ENCODE data around the gene SOX15. TPM values are rescaled to one million over a fixed set of nuclear protein-coding genes. Genes with fewer than 3 reads are reported as not detected.

The SOX15 gene
- total and polyA plus RNA-seq, 2 of the 13 experiments (the other 11 are each of a cell fraction or from before 2014, with no cell fraction given) = 0.07 to 0.18 TPM

GRCh38 chr17:7631398-7632380, 41.8 kb upstream of the SOX15 start (continued):
- TF ChIP-seq, protein P1, sequence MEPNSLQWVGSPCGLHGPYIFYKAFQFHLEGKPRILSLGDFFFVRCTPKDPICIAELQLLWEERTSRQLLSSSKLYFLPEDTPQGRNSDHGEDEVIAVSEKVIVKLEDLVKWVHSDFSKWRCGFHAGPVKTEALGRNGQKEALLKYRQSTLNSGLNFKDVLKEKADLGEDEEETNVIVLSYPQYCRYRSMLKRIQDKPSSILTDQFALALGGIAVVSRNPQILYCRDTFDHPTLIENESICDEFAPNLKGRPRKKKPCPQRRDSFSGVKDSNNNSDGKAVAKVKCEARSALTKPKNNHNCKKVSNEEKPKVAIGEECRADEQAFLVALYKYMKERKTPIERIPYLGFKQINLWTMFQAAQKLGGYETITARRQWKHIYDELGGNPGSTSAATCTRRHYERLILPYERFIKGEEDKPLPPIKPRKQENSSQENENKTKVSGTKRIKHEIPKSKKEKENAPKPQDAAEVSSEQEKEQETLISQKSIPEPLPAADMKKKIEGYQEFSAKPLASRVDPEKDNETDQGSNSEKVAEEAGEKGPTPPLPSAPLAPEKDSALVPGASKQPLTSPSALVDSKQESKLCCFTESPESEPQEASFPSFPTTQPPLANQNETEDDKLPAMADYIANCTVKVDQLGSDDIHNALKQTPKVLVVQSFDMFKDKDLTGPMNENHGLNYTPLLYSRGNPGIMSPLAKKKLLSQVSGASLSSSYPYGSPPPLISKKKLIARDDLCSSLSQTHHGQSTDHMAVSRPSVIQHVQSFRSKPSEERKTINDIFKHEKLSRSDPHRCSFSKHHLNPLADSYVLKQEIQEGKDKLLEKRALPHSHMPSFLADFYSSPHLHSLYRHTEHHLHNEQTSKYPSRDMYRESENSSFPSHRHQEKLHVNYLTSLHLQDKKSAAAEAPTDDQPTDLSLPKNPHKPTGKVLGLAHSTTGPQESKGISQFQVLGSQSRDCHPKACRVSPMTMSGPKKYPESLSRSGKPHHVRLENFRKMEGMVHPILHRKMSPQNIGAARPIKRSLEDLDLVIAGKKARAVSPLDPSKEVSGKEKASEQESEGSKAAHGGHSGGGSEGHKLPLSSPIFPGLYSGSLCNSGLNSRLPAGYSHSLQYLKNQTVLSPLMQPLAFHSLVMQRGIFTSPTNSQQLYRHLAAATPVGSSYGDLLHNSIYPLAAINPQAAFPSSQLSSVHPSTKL (CRISPR knock-in tag; IDR thresholded peaks at IDR 0.05) = no peak
- TF ChIP-seq, protein P2, sequence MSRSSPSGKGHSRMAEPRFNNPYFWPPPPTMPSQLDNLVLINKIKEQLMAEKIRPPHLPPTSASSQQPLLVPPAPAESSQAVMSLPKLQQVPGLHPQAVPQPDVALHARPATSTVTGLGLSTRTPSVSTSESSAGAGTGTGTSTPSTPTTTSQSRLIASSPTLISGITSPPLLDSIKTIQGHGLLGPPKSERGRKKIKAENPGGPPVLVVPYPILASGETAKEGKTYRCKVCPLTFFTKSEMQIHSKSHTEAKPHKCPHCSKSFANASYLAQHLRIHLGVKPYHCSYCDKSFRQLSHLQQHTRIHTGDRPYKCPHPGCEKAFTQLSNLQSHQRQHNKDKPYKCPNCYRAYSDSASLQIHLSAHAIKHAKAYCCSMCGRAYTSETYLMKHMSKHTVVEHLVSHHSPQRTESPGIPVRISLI (CRISPR knock-in tag; IDR thresholded peaks at IDR 0.05; ENCODE audit: borderline replicate concordance) = peak; percentile 10; the same call in 1 of the 2 replicates
- TF ChIP-seq PAWR (CRISPR knock-in tag; IDR thresholded peaks at IDR 0.05; ENCODE audit: borderline replicate concordance) (no peak), MNT (IDR thresholded peaks at IDR 0.05) (no peak), BHLHE40 (IDR thresholded peaks at IDR 0.05; ENCODE audit: low read length) (no peak), KLF11 (CRISPR knock-in tag; IDR thresholded peaks at IDR 0.05) (no peak), ERF (CRISPR knock-in tag; IDR thresholded peaks at IDR 0.05) (no peak), ZNF446 (CRISPR knock-in tag; IDR thresholded peaks at IDR 0.05) (no peak), ZNF234 (CRISPR knock-in tag; conservative IDR thresholded peaks at IDR 0.05) (no peak), RCOR2 (CRISPR knock-in tag; IDR thresholded peaks at IDR 0.05) (no peak), JARID2 (CRISPR knock-in tag; IDR thresholded peaks at IDR 0.05; ENCODE audit: insufficient replicate concordance) (no peak)
- TF ChIP-seq, protein P3, sequence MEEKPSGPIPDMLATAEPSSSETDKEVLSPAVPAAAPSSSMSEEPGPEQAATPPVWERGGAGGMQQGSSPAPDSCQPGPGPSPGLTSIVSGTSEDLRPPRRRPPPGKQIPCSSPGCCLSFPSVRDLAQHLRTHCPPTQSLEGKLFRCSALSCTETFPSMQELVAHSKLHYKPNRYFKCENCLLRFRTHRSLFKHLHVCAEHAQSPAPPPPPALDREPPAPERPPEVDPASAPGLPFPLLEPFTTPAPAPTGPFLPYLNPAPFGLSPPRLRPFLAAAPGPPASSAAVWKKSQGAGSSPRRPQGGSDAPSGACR (CRISPR knock-in tag; IDR thresholded peaks at IDR 0.05) = no peak
- TF ChIP-seq, protein P4, sequence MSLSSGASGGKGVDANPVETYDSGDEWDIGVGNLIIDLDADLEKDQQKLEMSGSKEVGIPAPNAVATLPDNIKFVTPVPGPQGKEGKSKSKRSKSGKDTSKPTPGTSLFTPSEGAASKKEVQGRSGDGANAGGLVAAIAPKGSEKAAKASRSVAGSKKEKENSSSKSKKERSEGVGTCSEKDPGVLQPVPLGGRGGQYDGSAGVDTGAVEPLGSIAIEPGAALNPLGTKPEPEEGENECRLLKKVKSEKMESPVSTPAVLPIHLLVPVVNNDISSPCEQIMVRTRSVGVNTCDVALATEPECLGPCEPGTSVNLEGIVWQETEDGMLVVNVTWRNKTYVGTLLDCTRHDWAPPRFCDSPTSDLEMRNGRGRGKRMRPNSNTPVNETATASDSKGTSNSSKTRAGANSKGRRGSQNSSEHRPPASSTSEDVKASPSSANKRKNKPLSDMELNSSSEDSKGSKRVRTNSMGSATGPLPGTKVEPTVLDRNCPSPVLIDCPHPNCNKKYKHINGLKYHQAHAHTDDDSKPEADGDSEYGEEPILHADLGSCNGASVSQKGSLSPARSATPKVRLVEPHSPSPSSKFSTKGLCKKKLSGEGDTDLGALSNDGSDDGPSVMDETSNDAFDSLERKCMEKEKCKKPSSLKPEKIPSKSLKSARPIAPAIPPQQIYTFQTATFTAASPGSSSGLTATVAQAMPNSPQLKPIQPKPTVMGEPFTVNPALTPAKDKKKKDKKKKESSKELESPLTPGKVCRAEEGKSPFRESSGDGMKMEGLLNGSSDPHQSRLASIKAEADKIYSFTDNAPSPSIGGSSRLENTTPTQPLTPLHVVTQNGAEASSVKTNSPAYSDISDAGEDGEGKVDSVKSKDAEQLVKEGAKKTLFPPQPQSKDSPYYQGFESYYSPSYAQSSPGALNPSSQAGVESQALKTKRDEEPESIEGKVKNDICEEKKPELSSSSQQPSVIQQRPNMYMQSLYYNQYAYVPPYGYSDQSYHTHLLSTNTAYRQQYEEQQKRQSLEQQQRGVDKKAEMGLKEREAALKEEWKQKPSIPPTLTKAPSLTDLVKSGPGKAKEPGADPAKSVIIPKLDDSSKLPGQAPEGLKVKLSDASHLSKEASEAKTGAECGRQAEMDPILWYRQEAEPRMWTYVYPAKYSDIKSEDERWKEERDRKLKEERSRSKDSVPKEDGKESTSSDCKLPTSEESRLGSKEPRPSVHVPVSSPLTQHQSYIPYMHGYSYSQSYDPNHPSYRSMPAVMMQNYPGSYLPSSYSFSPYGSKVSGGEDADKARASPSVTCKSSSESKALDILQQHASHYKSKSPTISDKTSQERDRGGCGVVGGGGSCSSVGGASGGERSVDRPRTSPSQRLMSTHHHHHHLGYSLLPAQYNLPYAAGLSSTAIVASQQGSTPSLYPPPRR (CRISPR knock-in tag; IDR thresholded peaks at IDR 0.05; ENCODE audit: borderline replicate concordance) = no peak
- TF ChIP-seq, protein P5, sequence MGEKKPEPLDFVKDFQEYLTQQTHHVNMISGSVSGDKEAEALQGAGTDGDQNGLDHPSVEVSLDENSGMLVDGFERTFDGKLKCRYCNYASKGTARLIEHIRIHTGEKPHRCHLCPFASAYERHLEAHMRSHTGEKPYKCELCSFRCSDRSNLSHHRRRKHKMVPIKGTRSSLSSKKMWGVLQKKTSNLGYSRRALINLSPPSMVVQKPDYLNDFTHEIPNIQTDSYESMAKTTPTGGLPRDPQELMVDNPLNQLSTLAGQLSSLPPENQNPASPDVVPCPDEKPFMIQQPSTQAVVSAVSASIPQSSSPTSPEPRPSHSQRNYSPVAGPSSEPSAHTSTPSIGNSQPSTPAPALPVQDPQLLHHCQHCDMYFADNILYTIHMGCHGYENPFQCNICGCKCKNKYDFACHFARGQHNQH (CRISPR knock-in tag; IDR thresholded peaks at IDR 0.05) = 0 out of 2 replicates have a peak, but pooled peaks have one; percentile 46

All from HepG2 (cell line).